PC-3 (cell line): ENCODE data around the gene NFATC2. TPM values are rescaled to one million over a fixed set of nuclear protein-coding genes. Genes with fewer than 3 reads are reported as not detected.

ENCODE experiments used
- ATAC-seq: fragments of 200-7000 bp; cut with Tn5 transposase; 2 replicates; pipeline ENCODE4 v1.9.1; 2020; ENCODE audit warnings: mild to moderate bottlenecking, moderate library complexity
- BruUV-seq: library from RNA; stranded (reverse); fragments of 400-500 nt; replicated peaks from 2 replicates; lab custom pipeline; 2021; lab: Mats Ljungman, UMichigan
- CTCF ChIA-PET: fragments of 300-600 bp; sonication (Branson Sonifier 250); formaldehyde crosslinking; loops from one replicate; lab custom pipeline; 2022; ENCODE audit warnings: antibody characterized with exemption; lab: Charles Lee
- POLR2A ChIA-PET: fragments of 300-600 bp; sonication (Branson Sonifier 250); formaldehyde crosslinking; loops from one replicate; lab custom pipeline; 2022; ENCODE audit warnings: antibody characterized with exemption; ENCODE audit not compliant: unreplicated experiment; lab: Charles Lee
- DNase-seq: peaks from one replicate; pipeline ENCODE4 v3.0.0-alpha.2; 2015
- H2AFZ ChIP-seq: fragments of 300-600 bp; sonication (generic); 2 replicates; pipeline ENCODE4 v1.6.0; 2016; ENCODE audit warnings: antibody characterized with exemption, low read length
- H3F3A ChIP-seq: fragments of 300-600 bp; sonication (generic); one replicate; pipeline ENCODE4 v1.6.0; 2017; ENCODE audit warnings: antibody characterized with exemption, low read length, control low read depth, mild to moderate bottlenecking; ENCODE audit not compliant: unreplicated experiment
- H3K27ac ChIP-seq: fragments of 300-600 bp; sonication (generic); 2 replicates; pipeline ENCODE4 v1.5.1; 2016; ENCODE audit warnings: mild to moderate bottlenecking, low read length
- H3K27me3 ChIP-seq: fragments of 300-600 bp; sonication (generic); 2 replicates; pipeline ENCODE4 v1.6.1; 2016; ENCODE audit warnings: low read length, mixed read lengths
- H3K36me3 ChIP-seq: fragments of 300-600 bp; sonication (generic); 2 replicates; pipeline ENCODE4 v1.6.1; 2016; ENCODE audit warnings: low read depth, mixed run types, low read length, mixed read lengths
- H3K4me1 ChIP-seq: fragments of 300-600 bp; sonication (generic); 2 replicates; pipeline ENCODE4 v1.5.1; 2016; ENCODE audit warnings: low read length; ENCODE audit not compliant: insufficient read depth
- H3K4me2 ChIP-seq: fragments of 300-600 bp; sonication (generic); 2 replicates; pipeline ENCODE4 v1.6.0; 2016; ENCODE audit warnings: low read length
- H3K4me3 ChIP-seq: fragments of 300-600 bp; sonication (generic); 2 replicates; pipeline ENCODE4 v1.5.1; 2016; ENCODE audit warnings: mild to moderate bottlenecking, low read length, mixed read lengths
- H3K79me2 ChIP-seq: fragments of 300-600 bp; sonication (generic); 2 replicates; pipeline ENCODE4 v1.6.1; 2017; ENCODE audit warnings: low read length, mixed read lengths
- H3K9ac ChIP-seq: fragments of 300-600 bp; sonication (generic); 2 replicates; pipeline ENCODE4 v1.6.0; 2016; ENCODE audit warnings: mild to moderate bottlenecking, low read length
- H3K9me2 ChIP-seq: fragments of 300-600 bp; sonication (generic); replicated peaks from 2 replicates; pipeline ENCODE4 v1.6.1; 2016; ENCODE audit warnings: mixed run types, low read length, mixed read lengths
- H3K9me3 ChIP-seq: fragments of 300-600 bp; sonication (generic); 2 replicates; pipeline ENCODE4 v1.6.1; 2016; ENCODE audit warnings: low read length, mixed read lengths
- H4K20me1 ChIP-seq: fragments of 300-600 bp; sonication (generic); 2 replicates; pipeline ENCODE4 v1.6.1; 2016; ENCODE audit warnings: low read length, mixed read lengths
- CTCF ChIP-seq: fragments of 300-600 bp; sonication (generic); conservative IDR thresholded peaks from 2 replicates; pipeline ENCODE4 v1.5.1; 2017; ENCODE audit warnings: antibody characterized with exemption, low read depth, mild to moderate bottlenecking, low read length
- EZH2 ChIP-seq: fragments of 300-600 bp; sonication (generic); IDR thresholded peaks from one replicate; pipeline ENCODE4 v1.6.1; 2017; ENCODE audit warnings: antibody characterized with exemption, mild to moderate bottlenecking, low read length; ENCODE audit not compliant: unreplicated experiment
- EZH2phosphoT487 ChIP-seq: fragments of 300-600 bp; sonication (generic); IDR thresholded peaks from 2 replicates; pipeline ENCODE4 v1.6.1; 2018; ENCODE audit warnings: mild to moderate bottlenecking, antibody characterized with exemption, low read length, borderline replicate concordance
- intact Hi-C: fragments of 100-400 bp; cut with micrococcal nuclease; formaldehyde crosslinking; loops from 2 replicates; pipeline ENCODE4 v1.9.0; 2023
- total RNA-seq: library from RNA; depleted of rRNA; stranded (reverse); fragments of >200 nt; gene quantifications from 2 replicates; pipeline ENCODE4 v1.2.3, GENCODE V29; 2014

Gene NFATC2
- total RNA-seq, 1 experiment from 2014 or later = 12.9 TPM

GRCh38 chr20:51399006-51399890, 143.3 kb downstream of the NFATC2 start:
- CTCF ChIA-PET = no interaction called here
- POLR2A ChIA-PET = no interaction called here
- BruUV-seq = no TSS peak

GRCh38 chr20:51398552-51398951, 144.0 kb downstream of the NFATC2 start:
- no TSS peak for BruUV-seq
- intact Hi-C loops = no loop called here
- H3K27me3 ChIP-seq = no peaks in the 10 kb centered on the region
- H3K9me3 ChIP-seq = no peaks in the 10 kb centered on the region
- H3F3A ChIP-seq = no peaks in the 10 kb centered on the region
- no peak overlapping the region for H3K27ac ChIP-seq
- TF ChIP-seq EZH2 (no peak), EZH2phosphoT487 (no peak), CTCF (no peak)
- DNase-seq (no peak), ATAC-seq (no peak)
- CTCF ChIA-PET = no interaction called here
- H3K4me1 ChIP-seq = no peaks in the 10 kb centered on the region
- no peaks in the 10 kb centered on the region for H3K9me2 ChIP-seq
- POLR2A ChIA-PET = no interaction called here
- no peaks in the 10 kb centered on the region for H4K20me1 ChIP-seq
- H3K9ac ChIP-seq = no peak overlapping the region
- H2AFZ ChIP-seq = no peak overlapping the region
- no peak overlapping the region for H3K4me3 ChIP-seq
- H3K36me3 ChIP-seq = no peaks in the 10 kb centered on the region
- H3K79me2 ChIP-seq = no peaks in the 10 kb centered on the region
- H3K4me2 ChIP-seq = no peak overlapping the region

More at GRCh38 chr20:51399006-51399890, 143.3 kb downstream of the NFATC2 start:
- no peak overlapping the region for H3K27ac ChIP-seq
- no peak overlapping the region for H3K4me3 ChIP-seq
- H3K9ac ChIP-seq = no peak overlapping the region
- no peaks in the 10 kb centered on the region for H3K9me3 ChIP-seq
- no peak overlapping the region for H3K4me2 ChIP-seq
- no peak for DNase-seq
- H2AFZ ChIP-seq = no peak overlapping the region
- intact Hi-C loops = no loop called here
- H3K9me2 ChIP-seq = no peaks in the 10 kb centered on the region
- TF ChIP-seq EZH2 = no peak
- TF ChIP-seq EZH2phosphoT487 = no peak
- no peak for TF ChIP-seq CTCF
- no peaks in the 10 kb centered on the region for H3K79me2 ChIP-seq
- no peaks in the 10 kb centered on the region for H3K36me3 ChIP-seq
- no peak for ATAC-seq
- no peaks in the 10 kb centered on the region for H4K20me1 ChIP-seq
- no peaks in the 10 kb centered on the region for H3K27me3 ChIP-seq
- no peaks in the 10 kb centered on the region for H3K4me1 ChIP-seq
- no peaks in the 10 kb centered on the region for H3F3A ChIP-seq

- H3K4me2 ChIP-seq = no peak overlapping the region
- ChIA-PET POLR2A (no interaction called here), CTCF (no interaction called here)
- H3K36me3 ChIP-seq = no peaks in the 10 kb centered on the region
- intact Hi-C loops = no loop called here
- H2AFZ ChIP-seq = no peak overlapping the region
- no peaks in the 10 kb centered on the region for H3K9me3 ChIP-seq
- no peak for ATAC-seq
- H3K4me1 ChIP-seq = no peaks in the 10 kb centered on the region
- H3F3A ChIP-seq = no peaks in the 10 kb centered on the region
- no peaks in the 10 kb centered on the region for H3K79me2 ChIP-seq
- H3K27me3 ChIP-seq = no peaks in the 10 kb centered on the region
- no peaks in the 10 kb centered on the region for H4K20me1 ChIP-seq
- BruUV-seq = no TSS peak
- no peak overlapping the region for H3K4me3 ChIP-seq
- H3K9ac ChIP-seq = no peak overlapping the region
- no peak overlapping the region for H3K27ac ChIP-seq
- DNase-seq = no peak
- TF ChIP-seq EZH2phosphoT487 = no peak
- TF ChIP-seq EZH2 = no peak
- TF ChIP-seq CTCF = no peak
- no peaks in the 10 kb centered on the region for H3K9me2 ChIP-seq
Measured at GRCh38 chr20:51398083-51398482, 144.4 kb downstream of the NFATC2 start.
